ENCODE measurements around the gene ACAT1. TPM values are rescaled to one million over a fixed set of nuclear protein-coding genes. Genes with fewer than 3 reads are reported as not detected.

The ACAT1 gene
- total RNA-seq (2012; rRNA removed) (57.7 and 87.2 TPM in 2 replicates), polyA plus RNA-seq (2012; rRNA removed) (54.1 and 59.9 TPM in 2 replicates), Bru-seq, nascent RNA (percentile 65 among the genes with signal in this experiment), BruChase-seq, experiment 1, labeled RNA remaining after a 6-hour chase (percentile 74 among the genes with signal in this experiment), BruChase-seq, experiment 2, labeled RNA remaining after a 2-hour chase (percentile 62 among the genes with signal in this experiment)
- 85.8 and 93.9 TPM in 2 replicates for polyA plus RNA-seq (2012; cell fraction: cytosol; rRNA removed)
- 22.5 and 32.7 TPM in 2 replicates for polyA plus RNA-seq (2012; cell fraction: nucleus; rRNA removed; ENCODE audit: low replicate concordance)
- long read RNA-seq, transcript ACAT1-201 (12 exons, 1,761 nt) = major isoform, 71 of 85 reads
- long read RNA-seq, partial matches to known transcripts = 5 of 85 reads
- long read RNA-seq, other reads (novel, unspliced or antisense) = 9 of 85 reads

- no peak within 1 kb of the TSS for H2BK20ac ChIP-seq (ENCODE audit: low read depth, low read length)
- H3K4me1 ChIP-seq (ENCODE audit: control insufficient read depth, insufficient read depth, low read length) = peaks cover 3% of the 10 kb centered on the region
- POLR2A ChIA-PET (ENCODE audit: unreplicated experiment) = no interaction called here
- no peaks in the 10 kb centered on the region for H3K9me3 ChIP-seq (ENCODE audit: control insufficient read depth, insufficient read depth, low read length)
- H3K4ac ChIP-seq (ENCODE audit: low read depth, low read length) = peak within 1 kb of the TSS; percentile 54
- ATAC-seq (ENCODE audit: low read depth) (peak; percentile 98), DNase-seq (peak; percentile 82)
- H4K91ac ChIP-seq (ENCODE audit: insufficient read depth, low read depth, low read length) = no peak within 1 kb of the TSS; the same call in none of the 2 replicates
- peak within 1 kb of the TSS; percentile 79 for H3K9ac ChIP-seq (ENCODE audit: low read depth, low read length)
- peak within 1 kb of the TSS; percentile 70 for H3K27ac ChIP-seq (ENCODE audit: insufficient read depth, low read length)
- H2BK120ac ChIP-seq (ENCODE audit: low read depth, low read length) = no peak within 1 kb of the TSS; the same call in 1 of the 2 replicates
- H3K36me3 ChIP-seq (ENCODE audit: control insufficient read depth, insufficient read depth, low read length) = no peaks in the 10 kb centered on the region
- peak within 1 kb of the TSS; percentile 46; the same call in 1 of the 2 replicates for H3K18ac ChIP-seq (ENCODE audit: low read depth, low read length)
- dilution Hi-C loops (cut with HindIII; ENCODE audit: low sequenced_read_pairs, unreplicated experiment) = no loop called here
- peak within 1 kb of the TSS; percentile 95 for H3K4me2 ChIP-seq (ENCODE audit: low read depth, low read length)
- no peaks in the 10 kb centered on the region for H3K27me3 ChIP-seq (ENCODE audit: control insufficient read depth, insufficient read depth, low read length)
- no TSS peak for BruUV-seq (replicated peaks)
- peak within 1 kb of the TSS; percentile 20; the same call in 1 of the 2 replicates for H3K56ac ChIP-seq (ENCODE audit: extremely low read depth, insufficient read depth, low read length)
- in situ Hi-C loops (cut with MboI; ENCODE audit: low sequenced_read_pairs) = no loop called here
- peak within 1 kb of the TSS; percentile 38 for H2BK5ac ChIP-seq (ENCODE audit: low read depth, low read length, poor library complexity, severe bottlenecking)
- H4K5ac ChIP-seq (ENCODE audit: low read depth, low read length) = peak within 1 kb of the TSS; percentile 75
- H4K20me1 ChIP-seq (ENCODE audit: insufficient read depth, low read length) = peaks cover 4% of the 10 kb centered on the region; the same call in 1 of the 2 replicates
- WGBS, 2 experiments (ENCODE audit: extremely low coverage in 2 of 2, insufficient read length in 1 of 2) = 0% methylated on average over 9 of the region's 73 CpGs; no CpG with 5 or more reads in 1 of the 2 experiments
- intact Hi-C loops (cut with micrococcal nuclease) = loop anchor here (1.0 to 5.0 kb wide), 3 partner anchors 101 to 1816 kb away; partner anchors contain the start of genes ATM and NPAT
- CTCF ChIA-PET = interaction anchor here (0.7 kb wide), 1 partner anchor 362 kb away, joined by 3 read pairs; no protein-coding TSS in a partner anchor
- H2AK5ac ChIP-seq (ENCODE audit: low read depth, low read length) = no peak within 1 kb of the TSS; the same call in none of the 2 replicates
- H3K14ac ChIP-seq (replicated peaks; ENCODE audit: low read depth, low read length) = peak within 1 kb of the TSS; percentile 51; the same call in 1 of the 2 replicates
- peak within 1 kb of the TSS; percentile 90 for H2AFZ ChIP-seq (replicated peaks; ENCODE audit: low read length, poor library complexity)
- peaks cover 15% of the 10 kb centered on the region for H3K9me1 ChIP-seq (ENCODE audit: insufficient read depth, low read length)
- peak within 1 kb of the TSS; percentile 86 for H3K4me3 ChIP-seq (ENCODE audit: insufficient read depth, low read depth, low read length)
- 0 out of 3 replicates have a peak within 1 kb of the TSS, but pooled peaks have one; percentile 12 for H2BK15ac ChIP-seq (ENCODE audit: low read depth, low read length)
- peak within 1 kb of the TSS; percentile 84; the same call in 1 of the 2 replicates for H3K23ac ChIP-seq (ENCODE audit: low read depth, low read length)
- H2AK9ac ChIP-seq (replicated peaks; ENCODE audit: low read depth, low read length, poor library complexity) = peak within 1 kb of the TSS; percentile 80
- H4K8ac ChIP-seq (ENCODE audit: low read depth in 2 of 2, low read length in 2 of 2) = peak within 1 kb of the TSS; percentile 44 to 83
- H3K79me1 ChIP-seq (ENCODE audit: low read depth in 1 of 2, low read length in 2 of 2) = peaks cover 16 to 41% of the 10 kb centered on the region in 2 experiments; a peak in 3 of 4 replicates
- TF ChIP-seq MAZ (IDR thresholded peaks at IDR 0.05; ENCODE audit: borderline replicate concordance, low read depth, low read length) = peak; percentile 69; the same call in 1 of the 2 replicates
- TF ChIP-seq CTCF (conservative IDR thresholded peaks at IDR 0.05; ENCODE audit: low read depth, low read length) = peak; percentile 18; the same call in 1 of the 2 replicates
- TF ChIP-seq POLR2A (IDR thresholded peaks at IDR 0.05; ENCODE audit: low read depth, low read length) = peak; percentile 83
- no peak for TF ChIP-seq CHD1 (IDR thresholded peaks at IDR 0.05; ENCODE audit: low read depth, low read length)
- TF ChIP-seq NFE2L2 (IDR thresholded peaks at IDR 0.05; ENCODE audit: low read depth, low read length) = no peak
- no peak for TF ChIP-seq FOS (IDR thresholded peaks at IDR 0.05; ENCODE audit: low read depth, low read length)
- TF ChIP-seq USF2 (IDR thresholded peaks at IDR 0.05; ENCODE audit: low read depth, low read length) = peak; percentile 76
- no peak for TF ChIP-seq RCOR1 (IDR thresholded peaks at IDR 0.05; ENCODE audit: insufficient replicate concordance, low read length)
- peak; percentile 73 for TF ChIP-seq BHLHE40 (IDR thresholded peaks at IDR 0.05; ENCODE audit: low read depth, low read length)
- no peak for TF ChIP-seq SMC3 (IDR thresholded peaks at IDR 0.05; ENCODE audit: low read depth, low read length)
- peak; percentile 91; the same call in 1 of the 2 replicates for TF ChIP-seq MXI1 (IDR thresholded peaks at IDR 0.05; ENCODE audit: borderline replicate concordance, low read depth, low read length)
- no peak for TF ChIP-seq RFX5 (IDR thresholded peaks at IDR 0.05; ENCODE audit: low read depth, low read length)
Measured at GRCh38 chr11:108121274-108122155, at the start of gene ACAT1. Gene ACAT1 (plus strand): TSS chr11:108121567. CDS start chr11:108121607, 40 bp downstream.

Measured in IMR-90 (cell line).